ENCODE measurements around the gene ITPR2.
"Not testable (repeated sequence)": the region's sequence is repeated elsewhere in the genome, so short reads cannot be mapped to it uniquely, and the experiment has no call there.

ITPR2 gene

DNA sequence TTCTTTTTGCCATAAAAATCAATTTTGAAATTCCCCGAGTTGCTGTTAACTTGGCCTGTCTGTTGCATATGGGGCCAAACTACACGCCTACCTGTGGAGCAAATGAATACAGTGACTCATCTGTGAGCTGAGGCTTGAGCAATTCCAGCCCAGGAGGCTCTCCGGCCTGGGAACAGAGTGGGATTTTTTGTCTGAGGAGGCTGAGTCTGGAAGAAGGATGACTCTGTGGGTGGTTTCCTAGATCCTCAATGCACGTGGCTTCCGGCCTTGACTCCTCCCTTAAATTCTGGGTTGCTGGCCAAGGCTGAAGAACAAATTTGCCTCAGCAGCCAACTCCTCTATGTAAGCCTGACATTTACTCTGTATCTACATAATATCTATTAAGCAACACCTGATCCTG, 513.5 kb downstream of the ITPR2 start:
- no peak for DNase-seq

DNA sequence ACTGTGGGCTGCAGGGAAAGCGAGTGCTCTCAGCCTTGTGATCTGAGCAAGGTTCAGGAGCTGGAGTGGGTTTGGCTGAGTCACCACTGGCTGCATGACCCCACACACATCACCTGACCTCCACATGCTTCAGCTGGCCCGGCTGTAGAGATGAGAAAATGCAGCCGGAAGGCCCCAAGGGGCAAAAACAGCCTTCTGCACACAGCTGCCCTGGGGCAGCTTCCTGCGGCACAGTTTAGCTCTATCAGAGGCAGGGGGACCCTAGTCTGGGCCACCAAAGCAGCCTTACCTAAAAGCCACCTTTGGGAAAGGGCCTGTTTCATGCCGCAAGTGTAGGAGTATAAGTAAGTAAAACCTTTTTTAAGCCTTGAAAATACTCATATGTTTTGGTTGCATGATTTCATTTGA, 514.3 kb downstream of the ITPR2 start:
- no peak for DNase-seq

DNA sequence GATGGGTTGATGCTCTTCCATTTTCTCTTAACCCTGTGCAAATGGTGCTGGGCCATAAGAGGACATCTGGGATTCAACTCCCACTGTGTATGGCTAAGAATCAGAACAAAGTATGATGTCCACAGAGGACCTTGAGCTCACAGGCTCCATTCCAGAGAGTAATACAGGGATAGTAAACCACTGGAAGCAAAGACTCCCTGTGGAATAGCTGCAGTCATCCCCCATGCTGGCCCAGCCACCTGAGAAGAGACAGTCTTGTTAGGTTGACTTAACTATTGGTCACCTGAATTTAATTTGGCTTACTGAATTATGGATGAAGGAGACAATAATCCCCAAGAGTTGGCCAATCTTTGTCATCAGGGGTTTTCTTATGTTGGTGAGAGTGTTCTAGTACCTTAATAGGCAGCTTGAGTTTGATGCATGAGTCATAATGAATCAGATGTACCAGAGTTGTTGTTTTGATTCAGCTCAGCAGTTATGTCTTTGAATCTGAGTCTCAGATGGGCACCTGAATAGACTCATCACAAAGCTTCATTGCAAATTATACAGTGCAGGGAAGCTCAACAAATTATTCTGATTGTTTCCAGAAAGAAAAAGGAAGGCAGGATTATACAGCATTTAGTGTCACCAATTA, 514.9 kb downstream of the ITPR2 start:
- no peak for DNase-seq

DNA sequence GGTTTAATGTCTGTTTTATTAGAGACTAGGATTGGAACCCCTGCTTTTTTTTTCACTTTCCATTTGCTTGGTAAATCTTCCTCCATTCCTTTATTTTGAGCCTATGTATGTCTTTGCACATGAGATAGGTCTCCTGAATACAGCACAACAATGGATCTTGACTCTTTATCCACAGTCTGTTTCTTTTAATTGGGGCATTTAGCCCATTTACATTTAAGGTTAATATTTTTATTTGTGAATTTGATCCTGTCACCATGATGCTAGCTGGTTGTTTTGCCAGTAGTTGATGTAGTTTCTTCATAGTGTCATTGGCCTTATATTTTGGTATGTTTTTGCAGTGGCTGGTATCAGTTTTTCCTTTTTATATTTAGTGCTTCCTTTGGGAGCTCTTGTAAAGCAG, 518.9 kb downstream of the ITPR2 start:
- not testable (repeated sequence) for DNase-seq

DNA sequence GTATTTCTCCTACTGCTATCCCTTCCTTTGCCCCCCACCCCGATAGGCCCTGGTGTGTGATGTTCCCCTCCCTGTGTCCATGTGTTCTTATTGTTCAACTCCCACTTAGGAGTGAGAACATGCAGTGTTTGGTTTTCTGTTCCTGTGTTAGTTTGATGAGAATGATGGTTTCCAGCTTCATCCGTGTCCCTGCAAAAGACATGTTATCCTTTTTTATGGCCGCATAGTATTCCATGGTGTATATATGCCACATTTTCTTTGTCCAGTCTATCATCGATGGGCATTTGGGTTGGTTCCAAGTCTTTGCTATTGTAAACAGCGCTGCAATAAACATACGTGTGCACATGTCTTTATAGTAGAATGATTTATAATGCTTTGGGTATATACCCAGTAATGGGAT, 522.5 kb downstream of the ITPR2 start:
- DNase-seq: not testable (repeated sequence)

DNA sequence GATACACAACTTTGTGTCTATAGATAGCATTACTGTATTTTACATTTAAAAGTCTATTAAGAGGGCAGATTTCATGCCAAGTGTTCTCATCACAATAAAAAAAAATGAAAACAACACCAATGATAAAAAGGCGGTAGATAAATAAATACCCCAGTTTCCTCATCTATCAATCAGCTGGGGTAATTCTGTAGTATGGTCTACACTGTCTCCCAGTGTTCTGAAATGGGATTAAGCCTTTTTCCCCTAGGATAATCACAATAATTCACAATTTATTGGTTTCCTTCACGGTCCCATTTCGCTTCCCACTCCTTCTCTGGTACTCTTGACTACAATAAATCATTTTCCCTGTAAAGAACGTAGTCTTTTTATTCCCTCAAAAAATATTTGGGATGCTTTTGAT, 523.4 kb downstream of the ITPR2 start:
- no peak for DNase-seq

DNA sequence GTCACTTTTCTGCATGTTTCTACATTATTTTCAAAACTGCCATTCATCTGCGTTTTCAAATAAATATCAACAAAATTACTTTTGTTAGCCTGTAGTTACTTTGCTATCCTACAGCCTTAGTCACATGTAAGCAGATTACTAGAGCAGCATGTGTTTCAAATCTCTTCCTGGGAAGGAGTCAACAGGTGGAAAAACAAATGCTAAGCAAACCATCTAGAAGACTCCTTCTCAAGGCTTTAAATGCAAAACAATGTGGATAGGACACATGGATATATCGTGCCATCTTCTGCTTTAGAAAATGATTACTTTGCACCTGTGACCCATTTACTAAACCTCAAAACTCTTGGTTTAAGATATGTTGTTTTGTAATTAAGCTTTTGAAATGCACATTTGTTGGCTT, 528.7 kb downstream of the ITPR2 start:
- no peak for DNase-seq

DNA sequence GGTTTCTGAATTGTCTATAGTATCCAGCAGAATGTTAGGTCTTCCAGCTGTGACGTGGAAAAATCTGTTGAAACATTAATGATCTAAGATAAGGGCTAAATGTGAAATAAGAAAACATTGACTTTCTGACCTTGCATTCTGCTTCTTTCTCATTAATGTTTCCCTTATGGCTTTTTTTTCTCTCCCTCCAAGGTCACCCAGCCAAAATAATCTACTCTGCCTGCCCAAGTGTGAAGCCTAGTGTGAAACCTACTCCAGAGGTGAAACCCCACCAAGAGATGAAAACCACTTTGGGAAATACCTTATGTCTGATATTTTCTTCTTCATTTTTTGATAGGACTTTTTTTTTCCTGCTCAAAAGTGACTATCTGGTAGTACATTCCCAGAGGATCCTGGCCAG, 529.6 kb downstream of the ITPR2 start:
- no peak for DNase-seq

DNA sequence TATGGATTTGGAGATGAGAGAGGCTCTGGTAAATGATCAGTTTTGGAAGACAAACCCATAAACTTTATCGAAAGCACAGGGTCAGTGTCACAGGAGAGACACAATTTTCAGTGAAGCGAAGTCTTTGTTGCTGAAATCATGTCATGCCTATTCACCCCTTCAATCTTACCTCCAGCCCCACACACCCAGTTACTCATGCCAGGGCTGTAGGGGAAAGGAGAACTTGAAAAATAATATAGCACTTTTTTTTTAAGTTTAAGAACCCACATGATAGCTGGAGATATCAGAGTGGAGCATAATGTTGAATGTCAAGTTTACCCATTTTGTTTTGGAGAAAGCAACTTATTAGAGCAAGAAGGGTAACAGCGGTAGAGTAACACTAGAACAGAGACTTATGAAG, 530.2 kb downstream of the ITPR2 start:
- no peak for DNase-seq

DNA sequence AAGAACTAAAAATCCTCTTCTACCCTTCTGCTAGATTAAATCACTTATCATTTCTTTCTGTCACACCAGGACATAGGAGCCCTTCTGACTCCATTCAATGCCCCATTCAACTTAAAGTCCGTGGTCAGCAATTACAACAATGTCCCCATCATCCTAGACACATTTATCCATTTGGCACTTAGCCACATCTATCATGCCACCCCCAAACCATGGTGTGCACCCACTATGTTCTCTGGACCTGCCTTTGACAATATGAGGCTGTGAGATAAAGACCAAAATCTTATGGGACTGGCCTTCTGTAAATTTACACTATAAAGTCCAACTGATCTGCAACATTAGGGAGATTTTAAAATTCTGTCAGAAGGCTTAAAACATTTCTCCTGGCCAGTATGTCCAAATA, 533.2 kb downstream of the ITPR2 start:
- DNase-seq: no peak

DNA sequence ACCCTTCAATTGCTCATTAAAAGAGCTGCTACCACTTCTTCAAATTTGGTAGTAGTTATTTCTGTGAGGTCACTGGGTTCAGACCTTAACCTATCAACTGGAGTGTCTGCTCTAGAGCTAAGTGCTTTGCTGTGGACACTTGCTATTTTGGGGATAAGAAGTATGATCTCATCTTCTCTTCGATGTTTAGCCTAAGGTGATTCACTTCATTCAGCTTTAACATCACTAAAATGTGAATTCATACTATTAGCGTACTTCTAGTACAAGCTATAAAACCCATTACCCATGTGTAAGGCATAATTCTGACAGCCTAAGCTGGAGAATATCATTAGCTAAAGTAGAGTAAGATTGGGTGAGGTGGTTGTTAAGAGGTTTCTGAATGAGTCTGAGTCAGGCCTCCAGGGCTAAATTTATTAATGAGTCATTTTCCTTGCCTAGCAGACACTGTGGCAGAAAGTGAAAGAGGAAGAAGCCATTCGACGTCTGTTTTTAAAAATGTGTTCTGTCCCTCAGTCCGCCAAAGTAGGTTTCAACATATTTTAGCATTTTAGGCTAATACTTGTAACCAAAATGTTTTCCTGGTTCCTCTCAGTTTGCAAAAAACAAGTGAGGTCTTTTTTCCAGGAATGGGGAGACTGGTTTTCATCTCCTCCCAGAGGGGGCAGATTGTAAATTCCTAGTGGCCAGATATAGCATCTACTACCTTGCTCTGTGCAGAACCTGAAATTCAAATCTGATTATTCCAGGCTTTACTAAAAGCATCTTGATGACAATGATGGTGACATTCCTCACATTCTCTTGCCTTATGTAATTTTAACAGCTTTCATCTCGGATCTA, 534.0 kb downstream of the ITPR2 start:
- DNase-seq: peak; percentile 50

DNA sequence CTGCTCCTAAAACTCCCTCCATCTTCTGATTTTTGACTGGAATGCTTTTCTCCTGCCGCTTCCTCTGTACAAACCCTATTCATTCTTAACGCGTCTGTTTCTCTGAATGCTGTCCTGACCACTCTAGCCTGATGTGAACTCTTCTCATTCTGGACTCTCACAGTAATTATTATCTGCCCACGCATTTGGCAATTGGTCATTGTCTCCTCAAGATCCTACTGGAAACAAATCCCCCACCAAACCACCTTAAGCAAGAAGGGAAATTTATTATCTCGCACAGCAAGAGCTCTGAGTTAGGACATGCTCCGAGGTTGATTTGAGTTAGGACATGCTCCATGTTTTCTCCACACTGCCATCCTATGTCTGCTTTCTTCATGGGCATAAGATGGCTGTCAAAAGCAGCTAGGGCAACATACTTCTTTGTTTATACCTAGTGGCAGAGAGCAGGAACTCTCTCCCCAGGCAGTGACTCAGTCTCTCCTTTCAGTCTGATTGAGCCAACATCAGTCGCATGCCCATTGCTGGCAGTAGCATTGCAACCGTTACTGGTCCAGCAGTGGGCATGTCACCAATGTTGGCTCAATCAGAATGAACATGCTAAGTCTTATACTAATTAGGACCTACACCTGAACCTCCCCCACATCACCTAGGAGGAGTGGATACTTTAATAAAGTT, 535.5 kb downstream of the ITPR2 start:
- no peak for DNase-seq

DNA sequence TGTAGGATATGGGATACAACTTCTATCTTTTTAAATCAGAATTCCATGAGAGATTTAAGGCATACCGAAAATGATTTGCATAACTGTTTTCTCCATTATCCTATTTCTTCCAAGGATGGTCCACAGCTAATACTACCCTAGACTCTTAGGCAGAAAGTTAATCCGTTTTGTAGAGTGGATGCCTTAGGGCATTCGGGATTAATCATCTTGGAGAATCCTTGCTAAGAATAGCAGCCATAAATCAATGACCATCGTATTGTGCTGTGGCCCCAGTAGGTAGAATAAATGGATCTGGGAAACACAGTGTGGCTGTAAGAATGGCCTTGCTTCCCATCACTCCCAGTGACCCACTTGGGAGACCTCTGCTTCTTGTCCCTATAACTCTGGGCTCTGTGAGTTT, 538.0 kb downstream of the ITPR2 start:
- no peak for DNase-seq

DNA sequence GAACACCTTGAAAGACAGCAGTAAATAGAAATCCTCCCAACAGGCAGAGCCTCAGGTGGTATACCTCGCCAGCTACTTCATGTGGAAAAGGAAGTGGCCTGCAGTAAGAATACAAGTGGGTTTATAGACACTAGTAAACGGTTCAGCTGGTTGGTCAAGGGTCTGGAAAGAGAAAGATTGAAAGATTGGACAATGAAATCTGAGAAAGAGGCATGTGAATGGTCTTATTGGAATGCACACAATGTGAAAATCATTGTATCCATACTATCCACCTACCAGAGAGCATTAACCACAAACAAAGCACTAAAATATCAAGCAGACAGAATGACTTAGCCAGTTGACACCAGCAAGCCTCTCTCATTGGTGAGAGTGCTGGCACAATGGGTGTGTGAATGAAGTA, 539.4 kb downstream of the ITPR2 start:
- DNase-seq: no peak

DNA sequence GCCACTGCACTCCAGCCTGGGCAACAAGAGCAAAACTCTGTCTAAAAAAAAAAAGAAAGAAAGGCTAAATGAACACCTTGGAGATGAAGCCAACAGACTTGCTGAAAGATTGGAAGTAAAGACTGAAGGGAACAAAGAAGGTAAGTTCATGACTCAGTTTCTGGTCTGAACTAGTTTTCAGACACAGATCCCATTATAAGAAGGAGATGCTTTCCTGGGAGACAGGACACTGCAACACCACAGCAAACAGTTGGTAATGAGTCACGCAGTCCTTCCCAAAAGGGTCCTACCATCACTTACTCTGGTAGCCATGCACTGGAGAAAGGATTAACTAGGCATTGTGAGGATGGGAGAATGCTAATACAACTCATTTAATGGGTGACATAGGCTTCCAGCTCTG, 540.4 kb downstream of the ITPR2 start:
- no peak for DNase-seq

DNA sequence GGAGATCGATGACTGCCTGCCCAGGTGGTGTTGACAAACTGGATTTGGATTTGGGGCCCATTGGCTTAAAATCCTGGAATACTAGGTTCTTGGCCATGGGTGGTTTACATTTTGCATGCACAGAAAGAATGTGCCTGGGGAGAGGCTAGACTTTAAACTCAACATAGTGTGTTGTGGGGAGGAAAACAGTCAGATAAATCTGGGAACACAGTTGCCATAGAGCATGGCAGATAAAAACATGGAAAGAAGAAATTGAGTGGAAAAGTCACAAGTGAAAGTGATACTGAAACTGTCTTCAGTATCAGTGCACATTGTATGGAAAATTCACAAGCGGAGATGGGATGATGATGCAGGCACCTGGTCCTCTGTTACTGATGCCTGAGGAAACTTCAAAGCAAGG, 542.4 kb downstream of the ITPR2 start:
- DNase-seq: no peak

DNA sequence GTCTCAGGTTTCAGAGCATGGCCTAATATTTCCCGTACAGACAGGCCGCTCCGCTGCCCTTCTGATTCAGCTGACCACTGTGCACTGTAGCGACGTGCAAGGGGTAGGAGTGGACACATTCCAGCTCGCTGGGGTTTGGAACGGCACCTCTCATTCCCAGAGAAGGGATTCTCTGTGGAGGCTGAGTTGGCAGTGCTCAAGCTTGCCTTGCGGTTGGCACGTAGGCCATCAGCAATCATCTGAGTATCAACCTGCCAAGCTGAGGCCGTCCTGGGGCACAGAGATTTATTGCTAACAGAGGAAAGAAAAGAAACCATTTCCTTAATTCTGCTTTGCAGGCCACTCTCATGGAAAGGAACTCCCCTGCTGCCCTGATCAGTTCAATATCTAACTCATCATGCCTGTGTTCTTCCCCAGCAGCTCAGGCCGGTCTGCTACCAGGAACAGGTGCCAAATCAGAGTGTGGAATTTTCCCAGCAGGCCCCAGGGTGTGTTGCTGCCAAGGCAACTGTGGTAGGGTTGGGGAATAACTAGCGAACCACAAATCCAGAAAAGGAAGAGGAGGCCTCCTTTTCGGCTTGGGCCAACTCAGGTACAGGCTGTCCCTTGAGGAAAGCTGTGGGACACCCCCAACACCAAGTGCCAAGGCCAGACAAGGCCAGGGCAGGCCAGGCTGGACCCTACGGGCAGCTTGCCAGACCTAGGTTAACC, 545.2 kb downstream of the ITPR2 start:
- DNase-seq: no peak

Measured in CD4-positive, alpha-beta T cell treated with Interleukin-4 for 4 hours (primary cell).